Activated CD4-positive, CD25-positive, alpha-beta regulatory T cell treated with anti-CD3 and anti-CD28 coated beads, Interleukin-2, amount 50 U/mL, for 24 hours (primary cell): ENCODE data around the gene CCPG1.

ENCODE experiments used
- ATAC-seq, 2 donors: fragments of 150-1000 bp; cut with Tn5 transposase; one replicate each; pipeline ENCODE4 v1.10.0; 2021; ENCODE audit warnings: mild to moderate bottlenecking in 1 of 2, moderate library complexity in 1 of 2

The CCPG1 gene

GRCh38 chr15:55383687-55384086 is 24.5 kb downstream of the CCPG1 start:
- ATAC-seq: no peak

- no peak for ATAC-seq
Measured at GRCh38 chr15:55381595-55381994, 26.6 kb downstream of the CCPG1 start.

GRCh38 chr15:55379095-55379494 is 29.1 kb downstream of the CCPG1 start:
- no peak for ATAC-seq

- ATAC-seq: no peak
Measured at GRCh38 chr15:55372701-55373440, 35.3 kb downstream of the CCPG1 start.

GRCh38 chr15:55366981-55367380 is 41.2 kb downstream of the CCPG1 start:
- ATAC-seq: no peak

GRCh38 chr15:55362641-55363040 is 45.5 kb downstream of the CCPG1 start:
- ATAC-seq: no peak

- no peak for ATAC-seq
Measured at GRCh38 chr15:55361048-55361447, 47.1 kb downstream of the CCPG1 start.

GRCh38 chr15:55360256-55360655 is 47.9 kb downstream of the CCPG1 start:
- no peak for ATAC-seq

- ATAC-seq: no peak
Measured at GRCh38 chr15:55358471-55358870, 49.7 kb downstream of the CCPG1 start.

- ATAC-seq: peak in 1 of 2 donors; percentile 62
Measured at GRCh38 chr15:55357774-55358173, 50.4 kb downstream of the CCPG1 start.

- no peak for ATAC-seq
Measured at GRCh38 chr15:55356985-55357585, 51.1 kb downstream of the CCPG1 start.

- no peak for ATAC-seq
Measured at GRCh38 chr15:55353025-55353424, 55.1 kb downstream of the CCPG1 start.

GRCh38 chr15:55349282-55349681 is 58.9 kb downstream of the CCPG1 start:
- ATAC-seq: no peak

- ATAC-seq: no peak
Measured at GRCh38 chr15:55348281-55348778, 59.8 kb downstream of the CCPG1 start.

- no peak for ATAC-seq
Measured at GRCh38 chr15:55344206-55344605, 64.0 kb downstream of the CCPG1 start.

- ATAC-seq: no peak
Measured at GRCh38 chr15:55343168-55343567, 65.0 kb downstream of the CCPG1 start.

- no peak for ATAC-seq
Measured at GRCh38 chr15:55337160-55337559, 71.0 kb downstream of the CCPG1 start.

- ATAC-seq: no peak
Measured at GRCh38 chr15:55334997-55335396, 73.2 kb downstream of the CCPG1 start.

GRCh38 chr15:55334371-55334770 is 73.8 kb downstream of the CCPG1 start:
- no peak for ATAC-seq

- no peak for ATAC-seq
Measured at GRCh38 chr15:55327387-55327786, 80.8 kb downstream of the CCPG1 start.

- no peak for ATAC-seq
Measured at GRCh38 chr15:55322467-55322866, 85.7 kb downstream of the CCPG1 start.

- ATAC-seq: no peak
Measured at GRCh38 chr15:55320963-55321362, 87.2 kb downstream of the CCPG1 start.

- no peak for ATAC-seq
Measured at GRCh38 chr15:55320238-55320550, 88.0 kb downstream of the CCPG1 start.

GRCh38 chr15:55319537-55320237 is 88.5 kb downstream of the CCPG1 start:
- no peak for ATAC-seq
